HCT116 (cell line): ENCODE results near the gene GPR3. TPM values are rescaled to one million over a fixed set of nuclear protein-coding genes. Genes with fewer than 3 reads are reported as not detected.

ENCODE experiments used
- ATAC-seq: fragments of 200-7000 bp; cut with Tn5 transposase; 2 replicates; pipeline ENCODE4 v1.9.1; 2020; ENCODE audit warnings: mild to moderate bottlenecking, moderate library complexity
- BruUV-seq: library from RNA; stranded (reverse); fragments of 400-500 nt; replicated peaks from 2 replicates; lab custom pipeline; 2021; lab: Mats Ljungman, UMichigan
- CTCF ChIA-PET: fragments of 300-600 bp; sonication (Branson Sonifier 250); formaldehyde crosslinking; loops from one replicate; lab custom pipeline; 2021; ENCODE audit warnings: antibody characterized with exemption; lab: Charles Lee
- POLR2A ChIA-PET: fragments of 300-600, 350-600 bp; sonication (Branson Sonifier 250); formaldehyde crosslinking; loops from one replicate; lab custom pipeline; 2021; ENCODE audit warnings: antibody characterized with exemption; lab: Charles Lee
- RAD21 ChIA-PET, 2 experiments: fragments of 300-600 bp; sonication (Branson Sonifier 250); formaldehyde crosslinking; loops; one replicate each; lab custom pipeline; 2023; ENCODE audit warnings: low total read pairs in 2 of 2; ENCODE audit not compliant: uncharacterized antibody in 2 of 2, unreplicated experiment in 2 of 2, low non-redundant PET in 1 of 2; lab: Charles Lee
- DNase-seq: peaks from one replicate; pipeline ENCODE4 v3.0.0-alpha.2; 2010; ENCODE audit warnings: low read depth, low spot score
- H2AFZ ChIP-seq: fragments of 200-600 bp; shearing (Covaris generic), sonication (generic); 2 replicates; pipeline ENCODE4 v1.6.1; 2017; ENCODE audit warnings: low read depth, mixed run types, mixed read lengths, antibody characterized with exemption, low read length; ENCODE audit not compliant: poor library complexity, severe bottlenecking
- H3K27ac ChIP-seq: 2 replicates; pipeline ENCODE4 v1.5.1; 2012; ENCODE audit warnings: low read depth, low read length
- H3K27me3 ChIP-seq: fragments of 200-600 bp; sonication (generic); 2 replicates; pipeline ENCODE4 v1.6.1; 2016; ENCODE audit warnings: mixed run types, low read length, mixed read lengths; ENCODE audit not compliant: insufficient read depth
- H3K36me3 ChIP-seq, 2 experiments: fragments of 200-500 bp in 1 of 2; fragments of 200-600 bp in 1 of 2; sonication (Bioruptor generic) in 1 of 2; sonication (generic) in 1 of 2; 2 replicates each; pipeline versions ENCODE4 v1.5.1 to v1.6.1; 2014 to 2016; ENCODE audit warnings: low read length in 2 of 2, inconsistent platforms in 1 of 2, mixed read lengths in 1 of 2, mixed run types in 1 of 2; ENCODE audit not compliant: insufficient read depth in 2 of 2, control insufficient read depth in 1 of 2
- H3K4me1 ChIP-seq, 2 experiments: fragments of 200-600 bp in 1 of 2; sonication (generic) in 1 of 2; 2 replicates each; pipeline versions ENCODE4 v1.5.1 to v1.6.1; 2012 to 2017; ENCODE audit warnings: low read length in 2 of 2, inconsistent platforms in 1 of 2, mild to moderate bottlenecking in 1 of 2, mixed read lengths in 1 of 2, mixed run types in 1 of 2, moderate library complexity in 1 of 2; ENCODE audit not compliant: insufficient read depth in 2 of 2, control insufficient read depth in 1 of 2
- H3K4me2 ChIP-seq: fragments of 200-600 bp; sonication (generic); 2 replicates; pipeline ENCODE4 v1.6.1; 2017; ENCODE audit warnings: mixed run types, low read length, mixed read lengths
- H3K4me3 ChIP-seq, 2 experiments: fragments of 200-600 bp in 1 of 2; sonication (generic) in 1 of 2; replicated peaks in 1 of 2; 2 replicates each; pipeline ENCODE4 v1.5.1; 2011 to 2016; ENCODE audit warnings: low read length in 2 of 2, control low read depth in 1 of 2, low read depth in 1 of 2, mild to moderate bottlenecking in 1 of 2, mixed read lengths in 1 of 2, mixed run types in 1 of 2
- H3K79me2 ChIP-seq: fragments of 200-600 bp; sonication (generic); 2 replicates; pipeline ENCODE4 v1.6.1; 2017; ENCODE audit warnings: mild to moderate bottlenecking, mixed run types, low read length, moderate library complexity, mixed read lengths; ENCODE audit not compliant: insufficient read depth
- H3K9ac ChIP-seq: fragments of 200-600 bp; sonication (generic); 2 replicates; pipeline ENCODE4 v1.6.1; 2016; ENCODE audit warnings: low read length, mixed read lengths
- H3K9me2 ChIP-seq: fragments of 200-600 bp; sonication (generic), shearing (Covaris generic); 2 replicates; pipeline ENCODE4 v1.6.1; 2017; ENCODE audit warnings: mixed run types, mild to moderate bottlenecking, moderate library complexity; ENCODE audit not compliant: insufficient read depth
- H3K9me3 ChIP-seq, 2 experiments: fragments of 200-500 bp in 1 of 2; fragments of 200-600 bp in 1 of 2; sonication (Bioruptor generic) in 1 of 2; sonication (generic) in 1 of 2; 2 replicates each; pipeline ENCODE4 v1.6.1; 2014 to 2017; ENCODE audit warnings: low read length in 2 of 2, mixed read lengths in 2 of 2, inconsistent platforms in 1 of 2, low read depth in 1 of 2, mild to moderate bottlenecking in 1 of 2, mixed run types in 1 of 2, moderate library complexity in 1 of 2; ENCODE audit not compliant: control insufficient read depth in 1 of 2, insufficient read depth in 1 of 2
- H4K20me1 ChIP-seq: fragments of 200-600 bp; sonication (generic), shearing (Covaris generic); 2 replicates; pipeline ENCODE4 v1.6.1; 2017; ENCODE audit warnings: mixed run types, mild to moderate bottlenecking, moderate library complexity; ENCODE audit not compliant: insufficient read depth
- CBX3 ChIP-seq: IDR thresholded peaks from 2 replicates; pipeline ENCODE4 v1.6.1; 2012; ENCODE audit warnings: low read depth
- EGR1 ChIP-seq: IDR thresholded peaks from 2 replicates; pipeline ENCODE4 v1.6.1; 2012; ENCODE audit warnings: low read depth
- EZH2 ChIP-seq: fragments of 200-600 bp; sonication (generic); IDR thresholded peaks from 2 replicates; pipeline ENCODE4 v1.6.1; 2017; ENCODE audit warnings: antibody characterized with exemption, mixed run types
- MAX ChIP-seq: IDR thresholded peaks from 2 replicates; pipeline ENCODE4 v1.6.1; 2012
- POLR2A ChIP-seq: IDR thresholded peaks from 2 replicates; pipeline ENCODE4 v1.7.0; 2011; ENCODE audit warnings: borderline replicate concordance; ENCODE audit not compliant: insufficient read depth, insufficient read length; ENCODE audit errors: extremely low read depth
- POLR2AphosphoS5 ChIP-seq: IDR thresholded peaks from 2 replicates; pipeline ENCODE4 v1.6.1; 2011; ENCODE audit warnings: mild to moderate bottlenecking, low read depth, low read length, moderate library complexity
- RAD21 ChIP-seq: IDR thresholded peaks from 2 replicates; pipeline ENCODE4 v1.6.1; 2012; ENCODE audit warnings: low read depth, mild to moderate bottlenecking
- SP1 ChIP-seq: IDR thresholded peaks from 2 replicates; pipeline ENCODE4 v1.6.1; 2012; ENCODE audit warnings: low read depth
- TCF7L2 ChIP-seq: IDR thresholded peaks from 2 replicates; pipeline ENCODE4 v1.7.0; 2011; ENCODE audit warnings: borderline replicate concordance, inconsistent platforms; ENCODE audit not compliant: insufficient read depth, insufficient read length; ENCODE audit errors: extremely low read depth
- ZBTB33 ChIP-seq: IDR thresholded peaks from 2 replicates; pipeline ENCODE4 v1.6.1; 2011; ENCODE audit warnings: mild to moderate bottlenecking, low read length, moderate library complexity; ENCODE audit not compliant: insufficient replicate concordance; ENCODE audit errors: extremely low read depth
- ZFX ChIP-seq: fragments of 450-650 bp; IDR thresholded peaks from 2 replicates; pipeline ENCODE4 v1.6.1; 2017
- intact Hi-C: fragments of 100-400 bp; cut with micrococcal nuclease; formaldehyde crosslinking; loops from 2 replicates; pipeline ENCODE4 v1.10.0; 2022
- total RNA-seq: library from RNA; stranded (reverse); gene quantifications from one replicate; pipeline ENCODE4 v1.2.1, GENCODE V29; 2021; ENCODE audit not compliant: unreplicated experiment

The GPR3 gene
- total RNA-seq, 1 experiment from 2014 or later = 2.8 TPM

GRCh38 chr1:27381969-27382762 is 10.3 kb upstream of the GPR3 start:
- peak overlapping the region; percentile 98; the same call in 1 of the 2 replicates for H3K4me2 ChIP-seq
- intact Hi-C loops = no loop called here
- no peaks in the 10 kb centered on the region for H3K27me3 ChIP-seq
- H2AFZ ChIP-seq = no peak overlapping the region
- H3K27ac ChIP-seq = no peak overlapping the region
- BruUV-seq = no TSS peak
- H3K4me1 ChIP-seq = peaks cover 11 to 59% of the 10 kb centered on the region in 2 experiments
- ChIA-PET POLR2A (interaction anchor here (0.9 to 3.9 kb wide), 4 partner anchors 9 to 82 kb away, joined by 3 to 26 read pairs (median 7); partner anchors contain the start of gene MAP3K6), CTCF (interaction anchor here (0.9 to 3.4 kb wide), 6 partner anchors 9 to 17 kb away, joined by 3 to 10 read pairs (median 4); partner anchors contain the start of gene MAP3K6), RAD21 (no interaction called here)
- no peak overlapping the region; a peak in 2 of 4 replicates for H3K4me3 ChIP-seq
- no peaks in the 10 kb centered on the region for H3K9me2 ChIP-seq
- no peaks in the 10 kb centered on the region for H3K79me2 ChIP-seq
- H4K20me1 ChIP-seq = no peaks in the 10 kb centered on the region
- no peaks in the 10 kb centered on the region for H3K36me3 ChIP-seq
- H3K9me3 ChIP-seq = no peaks in the 10 kb centered on the region
- TF ChIP-seq TCF7L2 (no peak), ZBTB33 (no peak), POLR2A (no peak), EZH2 (no peak), SP1 (no peak), RAD21 (no peak), POLR2AphosphoS5 (no peak), MAX (no peak), CBX3 (no peak), ZFX (no peak), EGR1 (no peak)
- ATAC-seq (no peak), DNase-seq (no peak)
- no peak overlapping the region; the same call in 1 of the 2 replicates for H3K9ac ChIP-seq
